Anterior cingulate cortex (tissue), 58 donors: Measurements from ENCODE around the gene PRND.

ENCODE experiments used
- DNase-seq, 58 donors: peaks; one replicate each; lab custom pipeline; 2025; lab: John Stamatoyannopoulos, UW

The PRND gene, protein sequence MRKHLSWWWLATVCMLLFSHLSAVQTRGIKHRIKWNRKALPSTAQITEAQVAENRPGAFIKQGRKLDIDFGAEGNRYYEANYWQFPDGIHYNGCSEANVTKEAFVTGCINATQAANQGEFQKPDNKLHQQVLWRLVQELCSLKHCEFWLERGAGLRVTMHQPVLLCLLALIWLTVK

DNA sequence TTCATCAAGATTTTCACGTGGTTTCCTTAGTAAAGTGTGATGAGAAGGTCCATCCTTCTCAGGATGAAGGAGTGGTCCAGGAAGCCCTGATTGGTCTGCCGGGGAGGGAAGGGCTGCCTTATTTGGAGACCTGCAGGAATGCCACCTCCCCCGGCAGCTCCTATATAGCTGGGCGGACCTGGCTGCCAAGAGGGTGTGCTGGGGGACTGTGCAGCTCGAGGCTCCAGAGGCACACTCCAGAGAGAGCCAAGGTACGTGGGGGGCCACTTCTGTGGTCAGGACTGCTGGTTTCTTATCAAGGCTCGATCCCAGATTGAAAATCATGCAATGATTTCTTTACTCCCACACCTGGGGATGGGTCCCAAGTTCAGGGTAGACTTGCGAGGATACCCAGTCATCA is at the start of gene PRND:
Gene PRND, plus strand, starts transcription at position 191 of the 400 bp plus-strand sequence. CDS start 2,643 bp downstream, outside the sequence.
- DNase-seq: no peak

GRCh38 chr20:4672948-4673347 is 48.8 kb upstream of the PRND start:
- no peak for DNase-seq

- DNase-seq: no peak
These were observed 48.2 kb upstream of the PRND start for GRCh38 chr20:4673371-4674001.

DNA sequence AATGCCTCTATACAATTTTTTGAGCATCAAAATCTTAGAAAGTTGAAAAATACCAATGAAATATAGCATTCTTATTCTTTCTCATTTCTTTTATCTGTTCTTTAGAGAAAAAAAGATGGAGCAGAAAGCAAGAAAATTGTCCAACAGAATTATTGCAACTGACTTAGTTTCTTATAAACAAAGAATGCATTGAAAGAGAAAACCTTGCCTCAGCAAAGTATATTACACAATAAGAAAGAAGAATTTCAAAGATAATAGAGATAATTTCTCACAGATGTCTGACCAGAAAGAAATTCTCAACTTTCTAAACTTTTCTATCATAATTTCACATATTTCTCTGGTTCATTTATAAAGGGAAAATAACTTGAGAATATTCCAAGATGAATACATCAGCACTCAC is 47.0 kb upstream of the PRND start:
- no peak for DNase-seq

DNA sequence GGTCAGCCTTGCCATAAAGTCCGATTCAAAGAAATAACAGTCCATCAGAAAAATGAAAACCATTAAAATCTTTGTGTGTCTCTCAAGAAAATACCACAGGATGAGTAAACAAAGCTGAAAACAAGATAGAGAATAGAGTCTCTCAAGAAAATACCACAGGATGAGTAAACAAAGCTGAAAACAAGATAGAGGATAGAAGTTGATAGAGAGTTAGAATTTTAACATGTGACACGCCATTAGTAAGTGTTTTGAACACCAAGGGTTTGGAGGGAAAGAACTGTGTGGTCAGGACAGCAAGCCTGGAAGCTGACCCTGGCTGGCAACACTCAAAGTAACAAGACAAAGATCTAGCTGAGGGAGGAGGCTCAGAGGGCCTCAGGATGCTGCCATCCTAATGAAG is 43.9 kb upstream of the PRND start:
- DNase-seq: no peak

DNA sequence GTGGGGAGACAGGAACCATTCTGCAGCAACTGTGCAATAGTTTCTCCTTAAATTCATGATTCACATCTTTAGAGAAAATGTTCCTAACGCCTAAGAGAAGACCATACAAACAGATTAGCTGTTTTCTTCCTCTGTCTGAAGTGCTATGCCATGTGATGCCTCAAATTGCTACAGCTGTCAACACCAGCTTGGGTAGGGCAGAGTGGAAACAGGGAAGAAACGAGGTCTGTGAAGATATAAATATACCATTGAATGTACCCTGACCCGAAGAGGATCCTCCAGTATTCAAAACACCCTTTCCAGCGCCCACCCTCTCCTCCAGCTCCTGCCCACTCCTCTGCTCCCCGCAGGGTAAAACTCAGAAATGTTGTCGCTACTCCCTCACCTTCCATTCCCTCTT is 40.3 kb upstream of the PRND start:
- DNase-seq: peak in 1 of 58 donors; percentile 49

DNA sequence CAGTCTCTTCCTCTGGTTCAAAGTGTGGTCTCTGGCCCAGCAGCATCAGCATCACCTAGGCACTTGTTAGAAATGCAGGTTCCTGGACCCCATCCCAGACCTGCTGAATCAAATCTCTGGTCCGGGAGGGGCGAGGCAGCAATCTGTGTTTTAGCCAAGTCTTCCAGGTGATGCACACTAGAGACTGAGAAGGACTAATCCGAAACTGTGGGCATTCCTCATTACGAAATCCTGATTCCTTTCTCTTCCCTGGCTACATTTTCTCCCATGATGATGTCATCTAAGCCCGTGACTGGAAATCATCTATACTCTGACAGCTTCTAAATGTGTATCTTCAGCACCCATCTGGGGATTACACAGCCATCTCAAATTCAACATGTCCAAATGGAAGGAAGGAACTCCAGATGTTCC is 39.7 kb upstream of the PRND start:
- DNase-seq: peak in 1 of 58 donors; percentile 40

DNA sequence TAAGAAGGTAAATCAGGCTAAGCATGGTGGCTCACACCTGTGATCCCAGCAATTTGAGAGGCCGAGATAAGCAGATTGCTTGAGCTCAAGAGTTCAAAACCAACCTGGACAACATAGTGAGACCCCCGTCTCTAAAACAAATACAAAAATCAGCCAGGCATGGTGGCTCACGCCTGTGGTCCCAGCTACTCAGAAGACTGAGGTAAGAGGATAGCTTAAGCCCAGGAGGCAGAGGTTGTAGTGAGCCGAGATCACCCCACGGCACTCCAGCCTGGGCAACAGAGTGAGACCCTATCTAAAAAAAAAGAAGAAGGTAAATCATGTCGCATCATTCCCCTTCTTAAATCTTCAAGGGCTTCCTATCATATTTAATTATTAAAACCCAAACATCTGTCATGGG is 39.0 kb upstream of the PRND start:
- DNase-seq: no peak

- DNase-seq: no peak
These were observed 38.4 kb upstream of the PRND start for GRCh38 chr20:4683261-4683660.

- DNase-seq: peak in 2 of 58 donors; percentile 32 to 48
These were observed 36.8 kb upstream of the PRND start for GRCh38 chr20:4684837-4685413.

DNA sequence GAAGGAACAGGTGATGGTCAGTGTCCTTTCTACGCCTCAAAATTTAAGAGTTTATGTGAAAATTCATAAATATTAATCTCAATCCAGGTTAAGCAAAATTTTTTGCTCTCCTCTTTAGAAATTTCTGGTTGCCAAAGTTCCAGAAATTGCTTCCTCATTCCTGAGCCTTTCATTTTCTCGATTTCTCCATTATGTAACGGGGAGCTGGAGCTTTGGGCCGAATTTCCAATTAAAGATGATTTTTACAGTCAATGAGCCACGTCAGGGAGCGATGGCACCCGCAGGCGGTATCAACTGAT is 35.8 kb upstream of the PRND start:
- no peak for DNase-seq

DNA sequence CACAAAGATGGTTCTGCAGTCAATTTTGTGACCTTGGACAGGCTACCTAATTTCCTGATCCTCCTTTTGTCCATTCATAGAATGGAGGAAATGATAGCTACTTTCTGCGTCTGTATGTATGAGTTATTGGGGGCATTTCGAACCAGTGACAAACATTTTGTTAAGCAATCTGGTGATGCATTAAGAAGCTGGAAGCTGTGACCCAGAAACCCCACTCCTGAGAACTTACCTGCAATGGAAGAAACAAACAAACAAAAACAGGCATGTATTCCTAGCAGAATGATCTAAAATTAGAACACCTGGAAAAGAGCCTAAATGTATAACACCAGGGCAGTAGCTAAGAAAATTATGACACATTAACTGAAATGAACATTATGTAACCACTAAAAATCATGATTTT is 33.4 kb upstream of the PRND start:
- no peak for DNase-seq

DNA sequence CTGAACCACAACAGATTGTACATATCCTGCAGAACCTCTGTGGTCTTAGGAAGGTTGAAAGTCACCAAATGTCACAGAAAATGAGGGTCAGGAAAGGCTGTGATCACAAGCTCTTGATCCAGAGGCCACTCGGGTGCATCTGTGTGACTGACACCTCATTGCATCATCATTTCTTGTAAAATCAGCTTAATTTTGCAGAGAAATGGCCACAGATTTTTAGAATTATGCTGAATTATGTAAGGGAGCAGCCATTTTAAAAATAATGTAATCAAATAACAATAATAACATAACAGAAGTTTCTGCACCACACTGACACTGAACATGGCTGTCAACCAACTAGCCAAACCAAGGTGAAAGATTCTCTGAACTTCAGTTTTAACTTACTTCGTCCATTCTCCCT is 32.5 kb upstream of the PRND start:
- DNase-seq: no peak

DNA sequence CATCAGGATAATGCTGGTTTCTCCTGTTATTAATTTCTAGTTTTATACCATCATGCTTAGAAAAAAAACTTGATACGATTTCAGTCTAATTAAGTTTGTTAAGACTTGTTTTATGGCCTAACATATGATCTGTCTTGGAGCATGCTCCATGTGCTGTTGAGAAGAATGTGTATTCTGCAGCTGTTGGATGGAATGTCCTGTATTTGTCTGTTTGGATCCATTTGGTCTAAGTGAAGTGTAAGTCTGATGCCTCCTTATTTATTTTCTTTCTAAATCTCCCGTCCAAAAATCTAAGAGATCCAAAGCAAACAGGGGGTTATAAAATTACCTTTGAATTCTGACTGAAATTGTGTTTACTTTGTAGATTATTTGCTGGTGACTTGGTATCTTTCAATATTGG is 30.0 kb upstream of the PRND start:
- DNase-seq: no peak

DNA sequence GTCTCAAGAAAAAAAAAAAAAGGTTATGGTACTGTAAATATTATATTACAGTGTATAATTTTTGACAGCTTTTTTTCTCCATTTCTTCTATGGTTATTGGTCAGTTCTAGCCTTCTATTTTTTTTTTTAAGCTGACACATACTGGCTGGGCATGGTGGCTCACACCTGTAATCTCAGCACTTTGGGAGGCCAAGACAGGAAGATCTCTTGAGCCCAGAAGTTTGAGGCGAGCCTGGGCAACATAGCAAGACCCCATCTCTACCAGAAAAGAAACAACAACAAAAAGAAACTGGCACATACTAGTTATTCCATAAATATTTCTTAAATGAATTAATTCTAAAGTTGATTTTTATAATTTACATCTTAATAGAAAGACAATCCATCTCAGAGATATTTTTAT is 27.6 kb upstream of the PRND start:
- no peak for DNase-seq

- DNase-seq: no peak
These were observed 24.4 kb upstream of the PRND start for GRCh38 chr20:4697189-4697830.

- DNase-seq: no peak
These were observed 23.9 kb upstream of the PRND start for GRCh38 chr20:4697831-4698221.

DNA sequence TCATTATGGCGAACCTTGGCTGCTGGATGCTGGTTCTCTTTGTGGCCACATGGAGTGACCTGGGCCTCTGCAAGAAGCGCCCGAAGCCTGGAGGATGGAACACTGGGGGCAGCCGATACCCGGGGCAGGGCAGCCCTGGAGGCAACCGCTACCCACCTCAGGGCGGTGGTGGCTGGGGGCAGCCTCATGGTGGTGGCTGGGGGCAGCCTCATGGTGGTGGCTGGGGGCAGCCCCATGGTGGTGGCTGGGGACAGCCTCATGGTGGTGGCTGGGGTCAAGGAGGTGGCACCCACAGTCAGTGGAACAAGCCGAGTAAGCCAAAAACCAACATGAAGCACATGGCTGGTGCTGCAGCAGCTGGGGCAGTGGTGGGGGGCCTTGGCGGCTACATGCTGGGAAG is 22.5 kb upstream of the PRND start:
- no peak for DNase-seq

- DNase-seq: no peak
These were observed 21.8 kb upstream of the PRND start for GRCh38 chr20:4699957-4700356.

DNA sequence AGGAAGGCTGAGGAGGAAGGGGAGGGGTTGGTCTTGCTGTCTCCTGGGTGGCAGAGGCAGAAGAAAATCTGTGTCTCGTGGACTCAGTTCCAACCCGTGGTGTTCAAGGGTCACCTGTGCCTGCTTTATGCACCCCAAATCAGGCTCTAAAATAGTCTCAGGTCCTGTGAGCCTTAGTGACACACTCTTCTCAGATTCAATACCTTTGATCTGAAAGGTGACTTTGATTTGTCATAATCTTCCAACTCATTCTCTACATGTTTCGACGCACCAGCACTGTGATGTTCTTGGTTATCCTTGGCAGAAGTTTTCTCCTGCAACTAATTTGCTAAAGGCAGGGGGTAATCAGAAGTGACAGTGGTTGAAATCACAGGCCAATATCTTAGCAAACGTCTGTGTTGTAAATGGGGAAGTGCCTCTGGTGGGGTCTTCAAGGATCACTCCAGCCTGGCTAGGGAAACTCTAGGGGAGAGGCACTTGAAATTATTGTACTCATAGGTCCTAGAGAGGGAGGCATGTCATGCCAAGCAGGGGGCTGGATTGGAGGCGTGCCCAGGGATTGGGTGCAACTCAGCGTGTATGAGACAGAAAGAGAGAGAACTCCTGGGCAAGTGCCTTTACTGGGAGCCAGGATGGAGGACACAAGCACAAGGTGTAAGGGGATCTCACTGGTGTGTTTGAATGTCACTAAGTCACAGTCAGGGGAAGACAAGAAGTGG is 19.0 kb upstream of the PRND start:
- DNase-seq: no peak

GRCh38 chr20:4703281-4703676 is 18.4 kb upstream of the PRND start:
- no peak for DNase-seq
